ENCODE results near the gene CDC45. TPM values are rescaled to one million over a fixed set of nuclear protein-coding genes. Genes with fewer than 3 reads are reported as not detected.

The CDC45 gene
- total RNA-seq, 1 experiment from 2014 or later: 29.1 TPM

DNA sequence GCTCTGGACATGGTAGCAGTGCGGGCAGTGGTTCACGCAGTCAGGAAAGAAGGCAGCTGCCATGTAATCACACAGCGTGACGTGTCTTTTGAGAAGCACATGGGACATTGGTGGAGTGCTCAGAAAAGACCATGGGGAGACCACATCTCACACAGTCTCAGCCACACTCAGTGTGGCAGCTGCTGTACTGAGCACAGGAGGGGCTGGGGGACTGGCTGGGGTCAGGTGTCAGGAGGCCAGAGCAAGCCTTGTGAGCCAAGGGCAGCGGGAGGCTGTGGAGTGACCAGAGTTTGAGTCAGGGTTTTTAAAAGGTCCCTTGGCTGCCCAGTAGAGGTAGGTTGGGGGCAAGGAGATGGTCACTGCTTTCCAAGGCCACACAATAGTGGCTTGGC, 26.0 kb downstream of the CDC45 start:
- Histone ChIP-seq H3K4me3 (no peak overlapping the region), H3K9me3 (ENCODE audit: insufficient read depth, low read depth) (no peaks in the 10 kb centered on the region), H3K9me2 (ENCODE audit: insufficient read depth) (no peaks in the 10 kb centered on the region), H3K4me1 (replicated peaks; ENCODE audit: insufficient read depth) (no peaks in the 10 kb centered on the region), H2AFZ (no peak overlapping the region), H3K36me3 (ENCODE audit: low read depth) (no peaks in the 10 kb centered on the region), H3K79me2 (ENCODE audit: low read depth) (no peaks in the 10 kb centered on the region), H3K27me3 (ENCODE audit: insufficient read depth, low read depth) (no peaks in the 10 kb centered on the region), H3F3A (ENCODE audit: insufficient read depth, low read depth) (no peaks in the 10 kb centered on the region), H3K27ac (no peak overlapping the region), H4K20me1 (ENCODE audit: insufficient read depth) (no peaks in the 10 kb centered on the region), H3K4me2 (no peak overlapping the region)
- DNase-seq: no peak
- TF ChIP-seq, protein P1, sequence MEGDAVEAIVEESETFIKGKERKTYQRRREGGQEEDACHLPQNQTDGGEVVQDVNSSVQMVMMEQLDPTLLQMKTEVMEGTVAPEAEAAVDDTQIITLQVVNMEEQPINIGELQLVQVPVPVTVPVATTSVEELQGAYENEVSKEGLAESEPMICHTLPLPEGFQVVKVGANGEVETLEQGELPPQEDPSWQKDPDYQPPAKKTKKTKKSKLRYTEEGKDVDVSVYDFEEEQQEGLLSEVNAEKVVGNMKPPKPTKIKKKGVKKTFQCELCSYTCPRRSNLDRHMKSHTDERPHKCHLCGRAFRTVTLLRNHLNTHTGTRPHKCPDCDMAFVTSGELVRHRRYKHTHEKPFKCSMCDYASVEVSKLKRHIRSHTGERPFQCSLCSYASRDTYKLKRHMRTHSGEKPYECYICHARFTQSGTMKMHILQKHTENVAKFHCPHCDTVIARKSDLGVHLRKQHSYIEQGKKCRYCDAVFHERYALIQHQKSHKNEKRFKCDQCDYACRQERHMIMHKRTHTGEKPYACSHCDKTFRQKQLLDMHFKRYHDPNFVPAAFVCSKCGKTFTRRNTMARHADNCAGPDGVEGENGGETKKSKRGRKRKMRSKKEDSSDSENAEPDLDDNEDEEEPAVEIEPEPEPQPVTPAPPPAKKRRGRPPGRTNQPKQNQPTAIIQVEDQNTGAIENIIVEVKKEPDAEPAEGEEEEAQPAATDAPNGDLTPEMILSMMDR (conservative IDR thresholded peaks at IDR 0.05): no peak
- ChIA-PET CTCF (no interaction called here), POLR2A (ENCODE audit: unreplicated experiment) (no interaction called here)
- no TSS peak for BruUV-seq (replicated peaks)
- intact Hi-C loops (cut with micrococcal nuclease; ENCODE audit: unreplicated experiment): no loop called here

DNA sequence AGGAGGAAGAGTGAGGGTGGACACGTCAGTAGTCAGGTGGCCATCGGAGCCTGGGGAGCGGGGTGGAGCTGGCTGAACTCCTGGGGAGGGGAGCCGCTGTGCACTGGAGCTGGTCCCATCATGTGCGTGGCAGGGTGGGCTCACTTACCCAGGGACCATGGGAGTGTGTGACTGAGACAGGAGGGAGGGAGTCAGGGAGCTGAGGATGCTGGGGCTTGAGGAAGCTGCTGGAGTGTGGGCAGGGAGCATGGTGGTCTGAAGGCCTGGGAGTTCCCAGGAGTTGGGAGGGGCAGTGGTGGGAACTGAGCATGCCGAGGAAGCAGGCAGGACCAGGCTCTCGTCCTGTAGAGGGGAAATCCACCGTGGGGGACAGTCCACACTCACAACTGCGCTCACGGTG, 26.5 kb downstream of the CDC45 start:
- H3F3A ChIP-seq (ENCODE audit: insufficient read depth, low read depth): no peaks in the 10 kb centered on the region
- H3K27ac ChIP-seq: no peak overlapping the region
- intact Hi-C loops (cut with micrococcal nuclease; ENCODE audit: unreplicated experiment): no loop called here
- no peaks in the 10 kb centered on the region for H3K4me1 ChIP-seq (replicated peaks; ENCODE audit: insufficient read depth)
- BruUV-seq (replicated peaks): no TSS peak
- no peak overlapping the region for H3K4me2 ChIP-seq
- no peaks in the 10 kb centered on the region for H3K9me3 ChIP-seq (ENCODE audit: insufficient read depth, low read depth)
- ChIA-PET POLR2A (ENCODE audit: unreplicated experiment) (no interaction called here), CTCF (no interaction called here)
- H3K27me3 ChIP-seq (ENCODE audit: insufficient read depth, low read depth): no peaks in the 10 kb centered on the region
- no peaks in the 10 kb centered on the region for H3K9me2 ChIP-seq (ENCODE audit: insufficient read depth)
- no peak overlapping the region for H2AFZ ChIP-seq
- H4K20me1 ChIP-seq (ENCODE audit: insufficient read depth): no peaks in the 10 kb centered on the region
- TF ChIP-seq EZH2 (IDR thresholded peaks at IDR 0.05; ENCODE audit: low read depth): no peak
- TF ChIP-seq, protein P1 (conservative IDR thresholded peaks at IDR 0.05): no peak
- no peaks in the 10 kb centered on the region for H3K79me2 ChIP-seq (ENCODE audit: low read depth)
- DNase-seq: no peak
- no peaks in the 10 kb centered on the region for H3K36me3 ChIP-seq (ENCODE audit: low read depth)
- no peak overlapping the region for H3K4me3 ChIP-seq

DNA sequence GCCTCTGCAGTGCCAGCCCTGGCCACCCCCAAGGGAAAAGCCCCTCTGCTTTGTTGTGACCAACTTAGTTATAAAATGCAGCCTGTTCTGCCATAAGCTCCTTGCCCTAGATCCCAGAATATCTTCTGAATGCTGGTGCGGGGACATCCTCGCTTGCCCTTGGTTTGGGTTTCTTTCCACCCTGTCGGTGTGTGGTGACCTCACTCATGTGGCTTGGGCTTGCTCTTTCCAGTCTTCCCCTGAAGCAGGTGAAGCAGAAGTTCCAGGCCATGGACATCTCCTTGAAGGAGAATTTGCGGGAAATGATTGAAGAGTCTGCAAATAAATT, 27.8 kb downstream of the CDC45 start:
- Histone ChIP-seq H3K4me3 (no peak overlapping the region), H4K20me1 (ENCODE audit: insufficient read depth) (no peaks in the 10 kb centered on the region), H3K27ac (no peak overlapping the region), H3K9me3 (ENCODE audit: insufficient read depth, low read depth) (no peaks in the 10 kb centered on the region), H3K4me1 (replicated peaks; ENCODE audit: insufficient read depth) (no peaks in the 10 kb centered on the region), H3K36me3 (ENCODE audit: low read depth) (no peaks in the 10 kb centered on the region), H2AFZ (no peak overlapping the region), H3K9me2 (ENCODE audit: insufficient read depth) (no peaks in the 10 kb centered on the region), H3K27me3 (ENCODE audit: insufficient read depth, low read depth) (no peaks in the 10 kb centered on the region), H3F3A (ENCODE audit: insufficient read depth, low read depth) (no peaks in the 10 kb centered on the region), H3K79me2 (ENCODE audit: low read depth) (no peaks in the 10 kb centered on the region), H3K4me2 (no peak overlapping the region)
- no TSS peak for BruUV-seq (replicated peaks)
- POLR2A ChIA-PET (ENCODE audit: unreplicated experiment): no interaction called here
- TF ChIP-seq, protein P1 (conservative IDR thresholded peaks at IDR 0.05): no peak
- no peak for TF ChIP-seq EZH2 (IDR thresholded peaks at IDR 0.05; ENCODE audit: low read depth)
- DNase-seq: no peak
- intact Hi-C loops (cut with micrococcal nuclease; ENCODE audit: unreplicated experiment): no loop called here
- CTCF ChIA-PET: interaction anchor here (0.5 kb wide), 1 partner anchor 38 kb away, joined by 5 read pairs; no protein-coding TSS in a partner anchor
